Sigmoid colon (tissue), 4 donors: ENCODE measurements around the gene CCDC122.

Source experiments
- CTCF ChIP-seq, 4 experiments: fragments of 450-650 bp in 3 of 4; fragments of 200-600 bp in 1 of 4; IDR thresholded peaks; one replicate each; pipeline ENCODE4 v1.5.1; 2016 to 2019; ENCODE audit warnings: antibody characterized with exemption in 4 of 4, mild to moderate bottlenecking in 3 of 4, moderate library complexity in 2 of 4
- EP300 ChIP-seq, 4 donors: sonication (generic); formaldehyde crosslinking; IDR thresholded peaks; one replicate each; pipeline ENCODE4 v1.6.1; 2017; ENCODE audit warnings: antibody characterized with exemption in 4 of 4

- TF ChIP-seq CTCF (IDR thresholded peaks at IDR 0.05) (no peak), EP300 (IDR thresholded peaks at IDR 0.05) (no peak)
Observed at GRCh38 chr13:43835701-43836100, 43.8 kb downstream of the CCDC122 start.
